ENCODE data around the gene ARHGAP40.
A peak's percentile ranks its signal among the peaks of the same experiment; 100 is the strongest.

ARHGAP40 gene

GRCh38 chr20:38601216-38602184 lies at the start of gene ARHGAP40:
TSS of gene ARHGAP40 (plus strand) at chr20:38601809.
- DNase-seq = peak; percentile 53

DNA sequence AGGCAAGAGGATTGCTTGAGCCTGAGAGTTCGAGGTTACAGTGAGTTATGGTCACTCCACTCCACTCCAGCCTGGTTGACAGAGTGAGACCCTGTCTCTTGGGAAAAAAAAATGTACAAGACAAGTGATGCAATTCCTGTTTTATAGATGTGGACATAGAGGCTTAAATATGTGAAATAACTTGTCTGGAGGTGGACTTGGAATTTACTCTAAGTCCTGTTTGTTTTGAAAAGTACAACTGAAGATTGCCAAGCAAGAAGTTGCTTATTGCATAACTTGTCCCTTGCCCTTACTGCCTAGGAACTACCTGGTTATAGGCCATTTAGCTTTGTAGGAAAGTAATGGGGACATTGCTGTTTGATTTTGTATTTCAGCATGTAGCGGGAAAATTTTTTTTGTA lies 46.6 kb upstream of the ARHGAP40 start:
- DNase-seq = no peak

DNA sequence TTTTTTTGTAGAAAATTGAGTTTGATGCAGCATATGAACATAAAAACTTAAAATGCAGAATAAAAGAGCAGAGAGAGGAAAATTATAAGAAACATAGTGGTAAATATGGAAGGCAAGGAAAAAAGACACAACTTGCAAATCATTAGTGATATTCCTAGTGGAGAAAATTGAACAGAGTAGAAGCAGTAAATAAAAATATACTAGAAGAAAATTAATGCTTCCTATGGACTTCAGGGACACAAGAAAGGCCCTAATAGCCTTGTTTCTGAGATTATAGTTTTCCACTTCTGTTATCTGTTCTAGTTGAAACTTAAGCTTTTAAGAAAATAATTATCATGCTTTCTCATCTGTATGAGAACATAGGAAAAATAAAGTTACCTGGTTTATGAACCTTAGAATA lies 46.2 kb upstream of the ARHGAP40 start:
- DNase-seq = no peak

GRCh38 chr20:38557174-38557573 lies 44.4 kb upstream of the ARHGAP40 start:
- DNase-seq = no peak

DNA sequence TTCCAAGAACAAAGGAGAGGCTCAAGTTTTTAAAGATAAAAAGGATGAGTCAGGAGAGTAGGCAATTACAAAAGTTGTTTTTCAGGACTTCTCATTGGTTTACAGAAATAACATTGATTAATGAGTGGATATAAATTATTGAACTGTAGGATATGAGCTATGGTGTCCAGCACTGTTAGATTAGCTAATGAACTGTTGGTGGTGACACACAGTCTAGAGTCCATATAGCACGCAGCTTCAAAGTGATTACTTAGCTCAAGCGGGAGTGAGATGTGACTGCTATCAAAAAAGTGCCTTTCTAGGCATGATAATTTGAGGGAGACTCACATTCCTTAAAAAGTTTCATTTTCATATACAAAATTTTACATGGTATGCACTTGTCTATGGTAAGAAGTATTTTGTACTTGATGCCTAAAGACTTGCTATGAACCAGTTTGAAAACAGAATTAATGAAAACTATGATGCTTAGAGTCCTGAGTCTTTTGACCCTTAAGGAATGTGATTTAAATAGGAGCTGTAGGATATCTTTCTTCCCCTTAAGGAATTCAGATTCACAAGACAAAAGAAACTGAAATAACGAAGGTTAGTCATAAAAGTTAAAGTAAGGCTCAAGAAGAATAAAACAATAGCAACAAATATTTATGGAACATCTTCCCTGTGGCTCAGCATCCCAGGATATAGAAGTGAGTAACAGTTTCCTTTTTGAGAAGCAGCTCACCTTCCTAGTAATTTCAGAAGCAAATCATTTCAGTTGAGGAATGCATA lies 42.8 kb upstream of the ARHGAP40 start:
- DNase-seq = no peak

DNA sequence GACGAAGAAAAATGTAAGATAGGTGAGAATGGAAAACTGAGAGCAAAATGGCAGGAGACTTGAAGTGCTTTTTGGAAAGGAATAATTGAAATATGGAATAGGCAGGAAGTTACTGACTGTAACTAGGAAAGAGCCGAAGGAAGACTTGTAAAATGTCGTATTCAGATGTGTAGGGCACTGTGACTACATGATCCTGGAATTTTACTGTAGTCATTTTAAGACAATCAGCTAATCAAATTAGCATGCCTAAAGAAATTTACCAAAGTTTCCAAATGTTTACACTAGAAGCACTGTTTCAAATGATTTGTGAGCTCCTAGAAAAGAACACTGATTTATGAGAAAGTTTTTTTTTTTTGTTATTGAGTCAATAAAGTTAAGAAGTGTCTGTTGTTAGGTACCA lies 41.8 kb upstream of the ARHGAP40 start:
- no peak for DNase-seq

DNA sequence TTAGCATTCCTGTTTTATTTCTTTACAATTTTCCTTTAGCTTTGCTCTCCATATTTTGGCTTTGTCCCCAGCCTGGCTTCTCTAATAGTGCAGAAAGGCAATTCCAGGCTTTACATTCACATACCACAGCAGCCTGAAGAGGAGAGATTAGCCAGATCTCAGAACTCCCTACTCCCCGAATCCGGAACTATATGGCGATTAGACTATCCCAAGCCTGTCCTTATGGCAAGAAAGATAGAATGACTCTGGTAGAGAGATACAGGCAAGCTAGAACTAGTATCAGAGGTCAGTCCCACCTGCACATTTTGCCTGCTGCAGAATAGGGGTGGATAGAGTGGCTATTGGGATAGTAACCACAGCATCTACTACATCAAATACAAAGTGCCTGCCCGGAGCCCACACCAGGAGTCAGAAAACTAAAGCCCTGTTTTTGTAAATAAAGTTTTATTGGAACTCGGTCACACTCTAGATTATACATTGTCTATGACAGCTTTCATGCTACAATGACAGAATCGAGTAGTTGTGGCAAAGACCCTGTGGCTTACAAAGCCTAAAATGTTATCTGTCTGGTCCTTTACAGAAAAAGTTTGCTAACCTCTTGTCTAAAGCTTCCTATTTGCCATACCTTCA lies 37.7 kb upstream of the ARHGAP40 start:
- no peak for DNase-seq

GRCh38 chr20:38564680-38565079 lies 36.9 kb upstream of the ARHGAP40 start:
- DNase-seq = no peak

GRCh38 chr20:38566036-38566598 lies 35.5 kb upstream of the ARHGAP40 start:
- no peak for DNase-seq

GRCh38 chr20:38569747-38570525 lies 31.7 kb upstream of the ARHGAP40 start:
- no peak for DNase-seq

DNA sequence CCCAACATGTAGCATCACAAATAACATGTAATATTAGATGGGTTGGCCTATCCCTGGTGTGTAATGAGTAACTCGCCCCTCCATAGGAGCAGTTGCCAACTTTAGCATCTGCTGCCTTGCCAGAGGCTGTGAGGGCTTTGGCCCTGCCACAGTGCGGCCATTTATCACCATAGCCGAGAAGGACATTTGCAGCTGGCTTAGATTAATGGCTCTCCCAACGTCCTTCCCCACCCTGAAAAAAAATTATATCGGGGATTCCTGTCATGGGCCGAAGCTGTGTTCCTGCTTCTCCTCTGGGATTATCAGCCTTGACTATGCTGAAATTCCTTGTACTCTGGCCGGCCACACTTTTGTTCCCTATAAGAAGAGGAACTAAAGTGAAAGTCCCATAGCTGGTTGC lies 28.2 kb upstream of the ARHGAP40 start:
- no peak for DNase-seq

DNA sequence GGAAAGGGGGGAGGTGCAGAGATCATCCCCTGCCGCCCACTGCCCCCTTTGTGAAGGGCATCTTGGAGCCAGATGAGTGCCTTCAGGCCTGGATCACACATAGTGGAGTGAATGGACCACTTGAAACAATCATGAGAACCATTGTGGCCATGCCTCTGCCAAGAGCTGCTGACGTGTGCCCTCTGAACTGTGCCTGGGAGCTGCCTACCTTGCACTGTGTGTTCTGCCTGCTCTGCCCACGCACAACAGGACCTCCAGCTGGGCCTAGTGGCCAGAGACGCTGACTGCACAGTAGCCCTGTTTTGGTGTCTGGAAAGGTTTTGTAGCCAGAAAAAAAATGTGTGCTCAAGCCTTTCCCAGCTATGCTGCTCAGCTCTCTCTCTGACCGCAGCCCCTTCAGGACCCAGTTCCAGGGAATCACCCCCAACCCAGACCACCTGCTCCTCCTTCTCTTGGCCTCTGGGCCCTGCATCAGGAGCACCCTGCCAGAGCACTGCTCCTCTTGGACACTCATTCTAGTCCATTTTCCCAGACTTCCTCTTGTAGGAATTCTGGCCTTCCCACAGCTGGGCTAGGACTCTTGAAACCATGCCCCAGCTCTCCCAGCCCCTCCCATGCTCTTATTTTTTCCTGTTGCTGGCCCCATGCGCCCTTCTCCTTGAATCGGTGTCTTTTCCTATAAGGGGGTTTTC lies 22.2 kb upstream of the ARHGAP40 start:
- DNase-seq = no peak

DNA sequence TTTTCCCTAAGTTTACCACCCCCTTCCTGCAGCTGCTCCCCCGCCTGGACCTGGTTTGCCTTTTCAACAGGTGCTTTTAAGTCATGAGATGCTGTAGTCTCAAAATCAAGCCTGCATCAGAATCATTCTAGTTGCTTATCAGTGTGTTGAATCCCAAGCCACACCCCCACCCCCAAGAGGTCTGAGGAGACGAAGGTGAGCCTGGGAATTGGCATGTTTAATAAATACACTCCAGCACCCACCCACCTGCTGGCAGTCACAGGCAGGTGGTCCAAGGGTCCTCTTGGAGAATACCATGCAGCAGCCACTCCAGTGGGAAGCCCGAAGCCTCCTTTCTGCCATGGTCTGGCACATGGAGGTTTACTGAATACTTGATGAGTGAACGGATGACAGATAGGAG lies 21.7 kb upstream of the ARHGAP40 start:
- no peak for DNase-seq

DNA sequence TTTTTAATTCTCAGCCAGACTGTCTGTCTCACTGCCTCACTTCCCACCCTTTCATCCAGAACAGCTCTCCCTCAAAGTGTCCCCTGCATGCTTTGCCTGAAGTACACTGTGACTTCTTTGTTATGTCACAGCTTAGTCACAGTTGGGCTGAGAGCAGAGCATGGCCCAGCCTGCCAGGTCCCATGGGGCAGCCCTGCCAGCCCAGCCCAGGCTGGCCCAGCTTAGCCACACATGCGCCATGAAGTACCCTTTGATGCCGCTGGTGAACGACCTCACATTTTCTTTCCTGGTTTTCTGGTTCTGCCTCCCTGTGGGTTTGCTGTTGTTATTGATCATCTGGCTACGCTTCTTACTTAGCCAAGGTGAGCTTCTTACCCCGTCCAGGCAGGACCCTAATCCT lies 20.6 kb upstream of the ARHGAP40 start, which contains the start of gene ADIG:
TSS of gene ADIG (plus strand) at position 185 of the 400 bp plus-strand sequence. CDS start at position 239, 54 bp downstream.
- DNase-seq = no peak

DNA sequence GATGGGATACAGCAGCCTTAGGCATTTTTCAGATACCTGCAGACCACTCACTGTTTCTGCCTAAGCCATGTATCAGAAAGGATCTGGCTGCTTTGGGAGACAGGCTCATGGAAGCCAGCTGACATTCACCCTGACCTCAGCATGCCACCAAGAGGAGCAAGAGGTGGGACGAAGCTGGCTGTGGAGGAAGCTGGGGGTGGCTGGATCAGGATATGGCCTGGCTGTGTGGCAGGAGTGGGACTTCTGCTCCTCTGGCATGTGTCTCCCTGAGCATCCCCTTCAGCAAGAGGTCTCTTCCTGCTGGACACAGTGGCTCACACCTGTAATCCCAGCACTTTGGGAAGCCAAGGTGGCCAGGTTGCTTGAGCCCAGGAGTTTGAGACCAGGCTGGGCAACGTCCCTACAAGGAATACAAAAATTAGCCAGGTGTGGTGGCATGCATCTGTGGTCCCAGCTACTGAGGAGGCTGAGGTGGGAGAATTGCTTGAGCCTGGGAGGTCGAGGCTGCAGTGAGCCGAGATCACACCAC lies 19.7 kb upstream of the ARHGAP40 start:
- DNase-seq = no peak

DNA sequence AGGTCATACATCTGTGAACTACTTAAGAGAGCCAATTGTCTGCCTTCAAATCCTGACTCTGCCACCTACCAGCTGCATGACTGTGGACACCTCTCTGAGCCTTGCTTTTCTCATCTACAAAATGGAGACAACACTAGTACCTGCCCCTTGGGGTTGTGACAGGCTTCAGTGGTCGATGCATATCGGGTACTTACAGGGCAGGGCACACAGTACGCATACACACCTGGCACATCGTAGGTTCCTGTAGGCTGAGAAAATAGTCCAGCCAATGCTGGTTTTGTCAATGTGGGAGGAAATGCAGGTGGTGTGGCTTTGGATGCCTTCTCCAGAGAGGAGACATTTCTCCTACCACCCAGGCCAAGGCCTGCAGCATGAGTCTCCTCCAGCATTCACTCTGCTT lies 18.3 kb upstream of the ARHGAP40 start:
- DNase-seq = no peak

GRCh38 chr20:38584099-38584763 lies 17.4 kb upstream of the ARHGAP40 start:
- no peak for DNase-seq

- no peak for DNase-seq
These were observed 16.0 kb upstream of the ARHGAP40 start for GRCh38 chr20:38585404-38586180.

DNA sequence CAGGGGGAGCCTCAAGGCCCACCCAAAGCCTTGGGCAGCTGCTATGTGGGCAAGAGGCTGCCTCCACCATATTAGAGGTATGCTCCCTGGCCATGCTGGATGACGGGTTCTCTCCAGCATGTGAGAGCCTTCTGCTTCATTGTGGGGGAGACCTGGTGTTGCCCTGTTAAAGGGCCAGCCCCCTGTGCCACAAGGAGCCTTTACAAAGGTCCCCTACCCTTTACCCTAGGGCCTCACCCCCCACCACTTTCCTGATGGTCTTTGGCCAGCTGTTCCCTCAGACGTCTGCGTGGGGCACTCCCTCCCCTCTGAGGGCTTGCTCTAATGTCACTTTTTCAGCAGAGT lies 15.5 kb upstream of the ARHGAP40 start:
- DNase-seq = no peak

DNA sequence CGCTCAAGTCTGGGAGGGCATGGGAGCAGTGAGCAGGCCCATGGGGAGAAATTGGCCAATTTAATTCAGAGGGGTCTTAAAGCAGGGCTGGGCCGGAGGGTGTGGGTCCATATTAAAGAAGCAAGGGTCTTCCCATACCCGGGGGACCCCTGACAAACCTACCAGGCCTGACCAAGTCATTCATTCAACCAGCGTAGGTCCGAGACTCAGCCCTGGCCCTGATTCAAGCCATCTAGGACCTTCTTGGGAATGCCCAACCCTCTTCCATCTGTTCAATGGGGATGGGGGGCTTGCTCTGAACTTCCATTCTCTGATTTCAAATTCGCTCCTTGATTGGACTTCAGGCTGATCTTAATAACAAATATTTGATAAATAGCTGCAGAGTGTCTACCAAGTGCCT lies 13.3 kb upstream of the ARHGAP40 start:
- no peak for DNase-seq

Measured in activated CD4-positive, alpha-beta T cell treated with anti-CD3 and anti-CD28 coated beads for 48 hours (primary cell).